ENCODE results near the gene ADCY9. TPM values are rescaled to one million over a fixed set of nuclear protein-coding genes. Genes with fewer than 3 reads are reported as not detected.

The ADCY9 gene
- total RNA-seq, 1 experiment from 2014 or later = 7.0 TPM

GRCh38 chr16:4124535-4125294 is 8.5 kb upstream of the ADCY9 start:
- Histone ChIP-seq H3K9me3 (ENCODE audit: low read depth, low read length, poor library complexity, severe bottlenecking) (no peaks in the 10 kb centered on the region), H3K36me3 (ENCODE audit: insufficient read depth, low read length, poor library complexity, severe bottlenecking) (no peaks in the 10 kb centered on the region), H3K4me1 (ENCODE audit: insufficient read depth, low read length, poor library complexity, severe bottlenecking) (no peaks in the 10 kb centered on the region), H3K27me3 (replicated peaks; ENCODE audit: insufficient read depth, low read depth, low read length, poor library complexity) (no peaks in the 10 kb centered on the region), H3K4me3 (ENCODE audit: low read depth, low read length, poor library complexity, severe bottlenecking) (no peak overlapping the region), H3K27ac (ENCODE audit: low read depth, low read length, poor library complexity, severe bottlenecking) (no peak overlapping the region)
- ChIA-PET POLR2A (ENCODE audit: low non-redundant PET) (interaction anchor here (0.6 kb wide), 1 partner anchor 174 kb away, joined by 5 read pairs; no protein-coding TSS in a partner anchor), CTCF (no interaction called here)
- DNase-seq (ENCODE audit: low spot score) = no peak
- BruUV-seq (replicated peaks) = no TSS peak
- TF ChIP-seq, protein P1, sequence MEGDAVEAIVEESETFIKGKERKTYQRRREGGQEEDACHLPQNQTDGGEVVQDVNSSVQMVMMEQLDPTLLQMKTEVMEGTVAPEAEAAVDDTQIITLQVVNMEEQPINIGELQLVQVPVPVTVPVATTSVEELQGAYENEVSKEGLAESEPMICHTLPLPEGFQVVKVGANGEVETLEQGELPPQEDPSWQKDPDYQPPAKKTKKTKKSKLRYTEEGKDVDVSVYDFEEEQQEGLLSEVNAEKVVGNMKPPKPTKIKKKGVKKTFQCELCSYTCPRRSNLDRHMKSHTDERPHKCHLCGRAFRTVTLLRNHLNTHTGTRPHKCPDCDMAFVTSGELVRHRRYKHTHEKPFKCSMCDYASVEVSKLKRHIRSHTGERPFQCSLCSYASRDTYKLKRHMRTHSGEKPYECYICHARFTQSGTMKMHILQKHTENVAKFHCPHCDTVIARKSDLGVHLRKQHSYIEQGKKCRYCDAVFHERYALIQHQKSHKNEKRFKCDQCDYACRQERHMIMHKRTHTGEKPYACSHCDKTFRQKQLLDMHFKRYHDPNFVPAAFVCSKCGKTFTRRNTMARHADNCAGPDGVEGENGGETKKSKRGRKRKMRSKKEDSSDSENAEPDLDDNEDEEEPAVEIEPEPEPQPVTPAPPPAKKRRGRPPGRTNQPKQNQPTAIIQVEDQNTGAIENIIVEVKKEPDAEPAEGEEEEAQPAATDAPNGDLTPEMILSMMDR (conservative IDR thresholded peaks at IDR 0.05; ENCODE audit: low read depth, low read length) = no peak
- no peak for TF ChIP-seq EZH2 (IDR thresholded peaks at IDR 0.05; ENCODE audit: borderline replicate concordance, low read depth, low read length, poor library complexity, severe bottlenecking)
- intact Hi-C loops (cut with micrococcal nuclease; ENCODE audit: unreplicated experiment) = loop anchor here (10.0 kb wide), 1 partner anchor 110 kb away; no protein-coding TSS in a partner anchor

GRCh38 chr16:4123616-4124300 is 7.5 kb upstream of the ADCY9 start:
- TF ChIP-seq, protein P1 (conservative IDR thresholded peaks at IDR 0.05; ENCODE audit: low read depth, low read length) = no peak
- TF ChIP-seq EZH2 (IDR thresholded peaks at IDR 0.05; ENCODE audit: borderline replicate concordance, low read depth, low read length, poor library complexity, severe bottlenecking) = no peak
- ChIA-PET CTCF (no interaction called here), POLR2A (ENCODE audit: low non-redundant PET) (no interaction called here)
- H3K36me3 ChIP-seq (ENCODE audit: insufficient read depth, low read length, poor library complexity, severe bottlenecking) = no peaks in the 10 kb centered on the region
- no peaks in the 10 kb centered on the region for H3K27me3 ChIP-seq (replicated peaks; ENCODE audit: insufficient read depth, low read depth, low read length, poor library complexity)
- H3K9me3 ChIP-seq (ENCODE audit: low read depth, low read length, poor library complexity, severe bottlenecking) = no peaks in the 10 kb centered on the region
- intact Hi-C loops (cut with micrococcal nuclease; ENCODE audit: unreplicated experiment) = loop anchor here (10.0 kb wide), 1 partner anchor 111 kb away; no protein-coding TSS in a partner anchor
- no peak overlapping the region for H3K27ac ChIP-seq (ENCODE audit: low read depth, low read length, poor library complexity, severe bottlenecking)
- BruUV-seq (replicated peaks) = no TSS peak
- no peak for DNase-seq (ENCODE audit: low spot score)
- H3K4me1 ChIP-seq (ENCODE audit: insufficient read depth, low read length, poor library complexity, severe bottlenecking) = no peaks in the 10 kb centered on the region
- H3K4me3 ChIP-seq (ENCODE audit: low read depth, low read length, poor library complexity, severe bottlenecking) = no peak overlapping the region

DNA sequence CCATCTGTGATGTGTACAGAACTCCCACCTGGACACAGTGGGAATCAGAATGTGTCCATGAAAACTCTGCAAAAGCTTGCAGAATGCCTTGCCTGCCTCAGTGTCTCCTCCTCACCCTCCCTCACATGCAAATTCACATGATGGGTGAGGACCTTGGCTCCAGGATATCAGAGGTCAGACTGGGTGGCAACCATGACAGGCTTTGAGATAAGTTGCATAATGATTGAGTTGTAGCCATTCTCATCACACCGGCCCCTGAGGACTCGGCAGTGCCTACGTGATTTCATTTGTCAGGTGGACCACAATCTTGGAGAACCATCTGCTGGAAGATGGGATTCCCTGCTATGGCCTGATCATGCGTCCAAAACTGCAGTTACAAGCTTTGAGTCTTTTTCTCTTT is 3.9 kb upstream of the ADCY9 start:
- BruUV-seq (replicated peaks) = no TSS peak
- no peak for TF ChIP-seq EZH2 (IDR thresholded peaks at IDR 0.05; ENCODE audit: borderline replicate concordance, low read depth, low read length, poor library complexity, severe bottlenecking)
- TF ChIP-seq, protein P1 (conservative IDR thresholded peaks at IDR 0.05; ENCODE audit: low read depth, low read length) = no peak
- H3K4me3 ChIP-seq (ENCODE audit: low read depth, low read length, poor library complexity, severe bottlenecking) = no peak overlapping the region
- intact Hi-C loops (cut with micrococcal nuclease; ENCODE audit: unreplicated experiment) = loop anchor here (10.0 kb wide), 1 partner anchor 115 kb away; no protein-coding TSS in a partner anchor
- CTCF ChIA-PET = no interaction called here
- no peaks in the 10 kb centered on the region for H3K4me1 ChIP-seq (ENCODE audit: insufficient read depth, low read length, poor library complexity, severe bottlenecking)
- DNase-seq (ENCODE audit: low spot score) = no peak
- H3K27ac ChIP-seq (ENCODE audit: low read depth, low read length, poor library complexity, severe bottlenecking) = no peak overlapping the region
- POLR2A ChIA-PET (ENCODE audit: low non-redundant PET) = no interaction called here
- no peaks in the 10 kb centered on the region for H3K9me3 ChIP-seq (ENCODE audit: low read depth, low read length, poor library complexity, severe bottlenecking)
- no peaks in the 10 kb centered on the region for H3K27me3 ChIP-seq (replicated peaks; ENCODE audit: insufficient read depth, low read depth, low read length, poor library complexity)
- no peaks in the 10 kb centered on the region for H3K36me3 ChIP-seq (ENCODE audit: insufficient read depth, low read length, poor library complexity, severe bottlenecking)

All from A673 (cell line).